B cell (primary cell): ENCODE data around the gene SRRM4.

Source experiments
- EZH2 ChIP-seq: IDR thresholded peaks from 2 replicates; pipeline ENCODE4 v1.6.1; 2012; ENCODE audit warnings: borderline replicate concordance, low read depth, mild to moderate bottlenecking, moderate library complexity, low read length; ENCODE audit not compliant: insufficient read depth, poor library complexity, severe bottlenecking
- TF ChIP-seq, protein P1 (sequence below): fragments of 200-600 bp; IDR thresholded peaks from one replicate; pipeline ENCODE4 v1.8.0; 2022; ENCODE audit warnings: antibody characterized with exemption, mild to moderate bottlenecking

DNA sequence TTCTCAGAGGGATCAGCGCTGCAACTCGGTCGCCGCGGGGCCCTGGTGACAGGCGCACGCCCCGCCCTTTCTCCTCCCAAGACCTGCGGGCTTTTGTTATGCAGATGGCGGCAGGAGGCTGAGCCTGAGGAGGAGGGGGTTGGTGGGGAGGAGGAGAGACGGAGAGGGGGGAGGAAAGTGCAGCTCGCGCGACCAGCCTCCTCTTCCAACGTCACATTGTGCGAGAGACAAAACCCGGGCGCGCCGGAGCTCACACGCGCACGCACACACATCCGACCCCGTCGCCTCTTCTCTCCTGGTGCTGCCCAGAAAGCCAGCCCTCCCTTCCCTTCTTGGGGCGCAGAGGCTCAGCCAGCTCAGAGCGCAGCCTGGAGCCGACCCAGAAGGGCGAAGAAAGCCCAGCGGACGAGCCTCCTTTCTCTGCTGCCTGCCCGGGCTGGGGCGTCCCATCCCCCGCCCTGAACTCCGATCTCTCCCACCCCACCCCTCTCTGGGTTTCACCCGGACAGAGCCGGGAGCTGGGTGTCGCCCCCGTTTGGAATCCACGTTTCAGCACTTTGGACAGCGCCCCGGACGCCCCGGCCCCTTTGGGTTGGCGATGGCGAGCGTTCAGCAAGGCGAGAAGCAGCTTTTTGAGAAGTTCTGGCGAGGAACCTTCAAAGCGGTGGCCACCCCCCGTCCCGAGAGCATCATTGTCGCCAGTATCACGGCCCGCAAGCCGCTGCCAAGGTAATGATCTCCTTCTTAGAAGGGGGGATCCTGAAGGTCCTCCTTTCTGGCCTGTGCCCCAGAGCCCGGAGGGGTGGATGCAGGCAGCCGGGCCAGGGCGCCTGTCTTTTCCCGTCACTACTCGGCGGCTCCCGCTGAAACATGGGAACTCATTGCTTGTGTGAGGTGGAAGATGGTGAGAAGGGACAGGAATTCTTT lies at the start of gene SRRM4:
- TF ChIP-seq, protein P1, sequence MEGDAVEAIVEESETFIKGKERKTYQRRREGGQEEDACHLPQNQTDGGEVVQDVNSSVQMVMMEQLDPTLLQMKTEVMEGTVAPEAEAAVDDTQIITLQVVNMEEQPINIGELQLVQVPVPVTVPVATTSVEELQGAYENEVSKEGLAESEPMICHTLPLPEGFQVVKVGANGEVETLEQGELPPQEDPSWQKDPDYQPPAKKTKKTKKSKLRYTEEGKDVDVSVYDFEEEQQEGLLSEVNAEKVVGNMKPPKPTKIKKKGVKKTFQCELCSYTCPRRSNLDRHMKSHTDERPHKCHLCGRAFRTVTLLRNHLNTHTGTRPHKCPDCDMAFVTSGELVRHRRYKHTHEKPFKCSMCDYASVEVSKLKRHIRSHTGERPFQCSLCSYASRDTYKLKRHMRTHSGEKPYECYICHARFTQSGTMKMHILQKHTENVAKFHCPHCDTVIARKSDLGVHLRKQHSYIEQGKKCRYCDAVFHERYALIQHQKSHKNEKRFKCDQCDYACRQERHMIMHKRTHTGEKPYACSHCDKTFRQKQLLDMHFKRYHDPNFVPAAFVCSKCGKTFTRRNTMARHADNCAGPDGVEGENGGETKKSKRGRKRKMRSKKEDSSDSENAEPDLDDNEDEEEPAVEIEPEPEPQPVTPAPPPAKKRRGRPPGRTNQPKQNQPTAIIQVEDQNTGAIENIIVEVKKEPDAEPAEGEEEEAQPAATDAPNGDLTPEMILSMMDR = no peak
- no peak for TF ChIP-seq EZH2
